PFSK-1 (cell line): ENCODE measurements around the gene TBCB.

ENCODE experiments used
- POLR2AphosphoS5 ChIP-seq: IDR thresholded peaks from 2 replicates; pipeline ENCODE4 v1.6.1; 2012; ENCODE audit warnings: low read depth, mild to moderate bottlenecking, control low read depth, low read length, moderate library complexity
- SIN3A ChIP-seq: IDR thresholded peaks from 2 replicates; pipeline ENCODE4 v1.6.1; 2012; ENCODE audit warnings: mild to moderate bottlenecking, low read length, moderate library complexity, borderline replicate concordance; ENCODE audit not compliant: insufficient read depth
- TAF1 ChIP-seq: IDR thresholded peaks from 2 replicates; pipeline ENCODE4 v1.6.1; 2012; ENCODE audit warnings: low read length, control low read depth, borderline replicate concordance; ENCODE audit not compliant: insufficient read depth
- TF ChIP-seq, protein P1 (sequence below), 2 experiments: IDR thresholded peaks; 2 replicates each; pipeline versions ENCODE4 v1.6.1 to v1.8.0; 2011 to 2012; ENCODE audit warnings: low read depth in 2 of 2, low read length in 2 of 2, control low read depth in 1 of 2, inconsistent platforms in 1 of 2, mild to moderate bottlenecking in 1 of 2, moderate library complexity in 1 of 2; ENCODE audit not compliant: insufficient read depth in 1 of 2

DNA sequence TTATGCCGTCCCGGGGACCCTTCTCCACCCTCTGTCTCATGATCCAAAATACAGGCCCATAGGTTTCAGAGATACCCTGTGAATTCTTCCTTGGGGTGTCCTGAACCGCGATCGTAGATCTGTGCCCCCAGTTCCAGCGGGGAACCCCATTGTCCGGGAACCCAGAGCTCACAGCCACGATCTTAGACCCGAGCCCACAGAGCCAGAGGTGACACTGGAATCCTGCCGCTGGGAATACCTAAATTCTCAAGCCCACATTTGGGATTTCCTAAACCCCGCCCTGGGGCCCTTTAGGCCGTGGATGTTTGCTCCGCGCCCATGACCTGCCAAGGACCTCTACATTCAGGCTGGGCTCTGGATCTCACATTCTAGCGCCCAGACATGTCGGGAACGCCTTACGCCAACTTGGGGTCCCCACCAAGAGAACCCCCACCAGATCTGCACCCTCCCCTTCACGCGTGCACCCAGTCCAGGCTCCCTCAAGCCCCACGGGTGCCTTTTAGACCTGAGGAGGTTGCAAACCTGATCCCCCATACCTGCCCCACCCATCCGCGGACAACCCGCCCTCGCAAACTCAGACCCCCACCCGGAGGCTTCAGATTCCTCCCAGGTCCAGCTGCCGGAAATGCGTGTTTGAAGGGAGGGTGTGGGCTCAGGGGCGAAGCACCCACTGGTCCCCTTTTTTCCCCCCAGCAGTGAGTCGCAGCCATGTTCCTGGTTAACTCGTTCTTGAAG lies 25.2 kb downstream of the TBCB start:
- TF ChIP-seq SIN3A: no peak; the same call in 1 of the 2 replicates
- TF ChIP-seq POLR2AphosphoS5: no peak
- no peak; the same call in 1 of the 2 replicates for TF ChIP-seq TAF1
- TF ChIP-seq, protein P1, sequence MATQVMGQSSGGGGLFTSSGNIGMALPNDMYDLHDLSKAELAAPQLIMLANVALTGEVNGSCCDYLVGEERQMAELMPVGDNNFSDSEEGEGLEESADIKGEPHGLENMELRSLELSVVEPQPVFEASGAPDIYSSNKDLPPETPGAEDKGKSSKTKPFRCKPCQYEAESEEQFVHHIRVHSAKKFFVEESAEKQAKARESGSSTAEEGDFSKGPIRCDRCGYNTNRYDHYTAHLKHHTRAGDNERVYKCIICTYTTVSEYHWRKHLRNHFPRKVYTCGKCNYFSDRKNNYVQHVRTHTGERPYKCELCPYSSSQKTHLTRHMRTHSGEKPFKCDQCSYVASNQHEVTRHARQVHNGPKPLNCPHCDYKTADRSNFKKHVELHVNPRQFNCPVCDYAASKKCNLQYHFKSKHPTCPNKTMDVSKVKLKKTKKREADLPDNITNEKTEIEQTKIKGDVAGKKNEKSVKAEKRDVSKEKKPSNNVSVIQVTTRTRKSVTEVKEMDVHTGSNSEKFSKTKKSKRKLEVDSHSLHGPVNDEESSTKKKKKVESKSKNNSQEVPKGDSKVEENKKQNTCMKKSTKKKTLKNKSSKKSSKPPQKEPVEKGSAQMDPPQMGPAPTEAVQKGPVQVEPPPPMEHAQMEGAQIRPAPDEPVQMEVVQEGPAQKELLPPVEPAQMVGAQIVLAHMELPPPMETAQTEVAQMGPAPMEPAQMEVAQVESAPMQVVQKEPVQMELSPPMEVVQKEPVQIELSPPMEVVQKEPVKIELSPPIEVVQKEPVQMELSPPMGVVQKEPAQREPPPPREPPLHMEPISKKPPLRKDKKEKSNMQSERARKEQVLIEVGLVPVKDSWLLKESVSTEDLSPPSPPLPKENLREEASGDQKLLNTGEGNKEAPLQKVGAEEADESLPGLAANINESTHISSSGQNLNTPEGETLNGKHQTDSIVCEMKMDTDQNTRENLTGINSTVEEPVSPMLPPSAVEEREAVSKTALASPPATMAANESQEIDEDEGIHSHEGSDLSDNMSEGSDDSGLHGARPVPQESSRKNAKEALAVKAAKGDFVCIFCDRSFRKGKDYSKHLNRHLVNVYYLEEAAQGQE (IDR thresholded peaks at IDR 0.05; ENCODE audit: insufficient read depth in 1 of 2, low read depth in 2 of 2, low read length in 2 of 2): no peak
